NCI-H1105 treated with DMSO at 0.1 percent for 48 hours (cell line): ENCODE results near the gene RTP2.
"Not testable (repeated sequence)": the region's sequence is repeated elsewhere in the genome, so short reads cannot be mapped to it uniquely, and the experiment has no call there.

ENCODE experiments used
- DNase-seq: peaks from one replicate; lab custom pipeline; 2025; lab: John Stamatoyannopoulos, UW

RTP2 gene

DNA sequence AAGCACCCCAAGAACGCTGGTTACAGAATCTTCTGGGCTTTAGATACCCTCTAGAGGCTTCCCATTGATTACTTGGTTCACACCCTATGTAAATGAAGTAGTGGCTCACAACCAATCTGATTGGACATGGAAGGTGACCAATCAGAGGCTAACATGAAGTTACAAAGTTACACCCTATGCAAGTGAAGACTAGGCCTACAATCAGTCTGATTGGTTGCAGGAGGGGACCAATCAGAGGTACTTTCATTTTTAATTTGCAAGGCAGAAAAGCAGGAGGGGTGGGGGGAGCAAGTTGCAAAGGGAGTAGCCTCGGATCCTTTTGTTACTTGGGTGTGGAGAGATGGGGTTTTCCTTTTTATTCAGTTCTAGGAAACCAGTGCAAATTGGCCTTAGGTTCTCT lies 11.1 kb upstream of the RTP2 start:
- DNase-seq = no peak

DNA sequence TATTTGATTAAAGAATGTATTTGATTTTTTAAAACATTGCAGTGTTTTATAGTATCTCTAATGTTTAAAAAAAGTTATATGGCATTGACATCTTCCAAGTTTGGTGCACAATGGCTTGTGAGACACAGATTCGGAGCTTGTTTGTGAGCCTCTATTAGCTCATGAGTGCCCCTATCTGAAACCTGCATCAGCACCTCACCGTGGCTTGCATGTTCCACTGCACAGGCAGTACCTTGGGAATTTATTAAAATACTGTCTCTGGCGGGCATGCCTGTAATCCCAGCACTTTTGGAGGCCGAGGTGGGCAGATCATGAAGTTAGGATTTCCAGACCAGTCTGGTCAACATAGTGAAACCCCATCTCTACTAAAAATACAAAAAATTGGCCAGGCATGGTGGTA lies 6.8 kb upstream of the RTP2 start:
- DNase-seq = no peak

DNA sequence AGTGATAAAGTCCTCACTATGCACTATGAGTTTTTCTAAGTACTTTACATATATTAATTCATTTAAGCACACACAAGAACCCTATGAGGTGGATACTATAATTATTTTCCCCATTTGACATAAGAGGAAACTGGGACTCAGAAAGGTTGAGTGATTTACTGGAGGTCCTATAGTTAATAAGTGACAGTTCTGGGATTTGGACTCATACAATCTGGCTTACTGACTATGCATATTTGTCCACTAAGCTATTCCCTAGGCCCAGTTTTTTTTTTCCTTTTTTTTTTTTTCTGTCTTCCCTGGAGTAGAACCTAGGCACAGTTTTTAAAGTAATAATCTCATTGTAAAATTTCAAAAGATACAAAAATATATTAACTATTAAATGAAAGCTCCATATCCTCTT lies 6.3 kb upstream of the RTP2 start:
- no peak for DNase-seq

DNA sequence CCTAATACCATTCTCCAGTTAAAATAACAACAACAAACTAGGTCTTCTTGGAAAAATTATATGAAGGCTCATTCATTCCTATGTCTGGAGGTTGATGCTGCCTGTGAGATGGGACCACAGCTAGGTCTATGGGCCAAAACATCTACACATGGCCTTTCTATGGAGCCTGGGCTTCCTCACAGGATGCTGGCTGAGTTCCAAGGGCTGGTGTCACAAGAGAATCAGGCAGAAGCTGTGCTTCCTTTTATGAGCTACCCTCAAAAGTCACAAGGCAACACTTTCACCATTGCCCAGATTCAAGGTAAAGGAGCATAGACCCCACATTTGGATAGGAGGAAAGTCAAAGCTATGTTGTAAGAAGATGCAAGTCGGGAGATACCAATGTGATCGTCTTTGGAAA lies 4.6 kb upstream of the RTP2 start:
- no peak for DNase-seq

DNA sequence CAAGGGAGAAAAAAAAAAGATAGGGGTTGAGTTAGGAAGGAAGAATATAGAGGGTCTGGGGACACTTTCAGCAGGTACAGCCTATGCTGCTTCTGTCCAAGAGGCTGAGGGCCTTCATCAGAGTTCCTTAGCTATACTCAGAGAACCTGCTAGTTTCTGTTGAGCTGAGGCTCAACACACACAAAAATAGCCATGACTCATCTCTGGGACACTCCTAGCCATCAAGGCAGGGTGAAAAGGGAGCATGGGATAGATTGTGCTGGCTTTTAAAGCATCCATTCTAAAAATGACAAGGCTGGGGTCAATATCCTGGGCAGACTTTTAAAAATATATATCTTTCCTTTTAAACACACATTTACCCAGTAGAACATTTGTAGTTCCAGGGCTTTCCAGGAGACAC lies 2.8 kb upstream of the RTP2 start:
- no peak for DNase-seq

DNA sequence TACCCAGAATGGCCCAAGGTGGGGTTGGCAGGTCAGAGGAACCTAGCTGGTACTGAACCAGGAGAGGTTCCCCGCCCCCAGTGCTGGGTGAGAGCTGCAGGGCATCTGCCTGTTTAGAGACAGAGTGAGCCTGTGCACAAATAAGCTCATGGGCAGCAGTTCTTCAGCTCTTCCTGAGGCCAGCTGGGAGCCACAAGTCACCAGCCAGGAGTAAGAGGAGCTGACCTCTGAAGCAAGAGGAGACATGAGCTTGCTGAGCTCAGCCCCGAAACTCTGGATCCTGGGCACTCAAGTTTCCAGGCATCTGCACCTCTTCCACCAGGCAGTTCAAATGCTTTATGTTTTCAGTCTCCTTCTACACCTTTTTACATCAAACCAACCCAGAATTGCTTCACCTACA lies 2.1 kb downstream of the RTP2 start:
- no peak for DNase-seq

DNA sequence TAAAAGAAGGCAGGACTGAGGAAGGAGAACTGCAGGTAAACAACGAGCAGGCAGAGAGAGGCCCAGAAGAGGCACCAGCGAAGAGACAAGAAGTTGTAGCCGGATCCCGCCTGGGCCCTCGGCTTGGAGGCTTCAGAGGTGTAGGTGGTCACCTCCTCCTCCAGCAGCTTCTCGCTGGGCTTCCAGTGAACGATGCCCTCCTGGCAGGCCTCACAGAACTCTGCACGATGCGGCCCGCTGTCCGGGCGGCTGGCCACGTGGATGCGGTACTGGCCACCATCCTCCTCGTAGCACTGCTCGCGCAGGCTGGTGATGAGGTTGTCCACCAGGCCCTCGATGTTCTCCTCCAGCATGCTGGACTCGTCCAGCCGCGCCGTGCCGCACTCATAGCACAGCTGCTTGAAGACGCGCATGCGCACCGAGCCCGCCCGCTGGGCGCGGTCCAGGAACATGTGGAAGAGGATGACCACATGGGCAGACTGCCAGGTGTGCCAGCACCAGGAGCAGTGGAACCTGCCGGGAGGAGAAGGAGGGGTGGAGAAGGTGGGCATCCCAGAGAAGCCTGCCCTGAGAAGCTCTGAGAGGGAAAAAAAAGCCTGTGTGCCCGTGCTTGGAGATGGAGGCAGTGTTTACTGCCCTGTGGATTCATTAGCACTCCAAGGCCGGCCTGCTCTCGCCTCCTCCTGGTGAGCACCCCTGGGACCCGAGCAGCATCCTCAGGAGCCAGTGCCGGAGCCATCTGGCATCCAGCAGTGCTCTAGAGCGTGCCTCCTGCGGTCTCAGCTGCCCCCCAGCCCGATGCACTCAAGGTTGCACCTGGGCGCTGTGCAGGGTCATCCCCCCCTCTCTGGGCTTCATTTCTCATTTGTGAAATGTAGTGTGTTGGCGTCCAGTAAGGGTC lies 3.6 kb downstream of the RTP2 start:
- DNase-seq = no peak

DNA sequence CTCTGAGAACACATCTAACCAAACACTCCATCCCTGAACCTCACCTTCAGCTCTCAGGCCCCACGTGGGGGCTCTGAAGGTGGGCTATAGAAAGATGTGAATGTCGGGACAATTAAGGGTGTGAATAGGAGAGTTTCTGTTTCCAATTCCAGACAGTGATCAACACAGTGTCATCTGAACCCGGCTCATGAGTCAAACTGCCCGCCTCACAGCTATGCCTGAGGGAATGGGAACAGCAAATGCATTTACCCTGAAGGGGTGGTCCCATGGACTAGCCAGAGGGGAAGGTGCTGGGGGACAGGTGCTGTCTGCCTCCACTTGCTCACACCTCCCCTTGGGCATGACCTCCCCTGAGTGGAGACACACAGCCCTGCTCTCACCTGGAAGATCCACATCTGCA lies 6.3 kb downstream of the RTP2 start:
- DNase-seq = no peak

DNA sequence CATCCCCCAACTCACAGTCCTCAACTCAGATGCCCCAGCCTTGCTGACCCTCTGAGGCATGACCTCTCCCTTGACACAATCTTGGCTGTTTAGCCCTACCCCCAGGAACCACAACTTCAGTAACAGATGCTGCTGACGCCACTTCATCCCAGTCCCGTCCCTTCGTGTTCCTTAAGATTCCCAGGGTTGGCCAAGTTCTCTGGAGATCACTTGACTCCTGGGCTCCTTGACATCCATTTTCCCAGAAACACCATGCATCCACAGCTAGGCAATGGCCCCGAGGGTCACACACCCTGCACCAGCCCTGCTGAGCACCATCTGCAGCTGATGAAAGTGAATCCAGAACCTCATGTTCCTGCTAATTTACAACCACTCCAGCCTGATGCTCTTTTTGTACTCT lies 6.9 kb downstream of the RTP2 start:
- DNase-seq = no peak

DNA sequence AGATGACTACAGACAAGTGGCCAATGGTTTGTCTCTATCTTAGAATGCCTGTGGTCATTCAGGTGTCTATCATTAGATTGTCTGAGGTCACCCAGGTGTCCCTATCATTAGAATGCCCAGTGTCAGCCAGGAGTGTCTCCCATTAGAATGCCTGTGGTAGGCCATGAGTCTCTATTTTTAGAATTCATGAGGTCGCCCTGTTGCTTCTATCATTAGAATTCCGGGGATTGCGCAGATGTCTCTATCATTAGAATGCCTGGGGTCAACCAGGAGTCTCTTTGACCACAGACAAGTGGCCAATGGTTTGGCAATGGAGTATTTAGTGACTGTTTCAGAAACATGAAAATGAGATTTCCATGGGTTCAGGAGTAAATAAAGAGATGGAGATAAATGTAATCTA lies 7.6 kb downstream of the RTP2 start:
- DNase-seq = no peak

DNA sequence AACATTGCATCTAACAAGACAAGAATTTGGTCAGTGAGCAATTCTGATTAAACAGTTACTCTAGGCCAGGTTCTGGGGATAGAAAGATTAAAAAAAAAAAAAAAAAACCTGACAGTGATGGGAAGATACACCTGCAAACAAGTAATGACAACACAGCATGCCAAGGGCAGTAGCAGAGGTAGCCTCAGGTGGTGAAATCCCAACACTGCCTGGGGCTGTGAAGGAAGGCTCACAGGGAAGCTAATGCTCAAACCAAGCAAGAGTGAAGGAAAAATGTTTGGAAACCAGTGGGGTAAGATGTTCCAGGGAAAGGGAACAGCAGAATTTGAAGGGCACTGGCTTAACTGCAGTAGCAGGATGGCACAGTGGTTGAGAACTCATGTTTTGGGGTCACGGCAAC lies 8.9 kb downstream of the RTP2 start:
- DNase-seq = no peak

DNA sequence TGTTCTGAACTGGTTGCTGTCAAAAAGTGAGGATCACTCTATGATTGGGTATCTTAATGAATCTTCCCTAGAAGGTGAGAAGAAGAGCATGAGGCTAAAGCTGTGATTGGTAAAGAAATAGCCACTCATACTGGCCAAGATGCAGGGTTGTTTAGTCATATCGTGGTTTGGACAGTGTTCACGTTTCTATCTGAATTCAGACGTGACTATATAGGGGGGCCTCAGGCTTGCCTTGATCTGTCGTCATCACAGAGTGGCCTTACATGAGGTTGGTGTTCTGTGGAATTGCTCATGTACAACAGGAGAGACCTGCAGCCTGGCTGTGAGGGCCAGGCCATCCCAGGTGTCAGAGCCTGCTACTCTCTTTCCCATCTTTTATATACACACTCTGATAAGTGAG lies 12.4 kb downstream of the RTP2 start:
- no peak for DNase-seq

DNA sequence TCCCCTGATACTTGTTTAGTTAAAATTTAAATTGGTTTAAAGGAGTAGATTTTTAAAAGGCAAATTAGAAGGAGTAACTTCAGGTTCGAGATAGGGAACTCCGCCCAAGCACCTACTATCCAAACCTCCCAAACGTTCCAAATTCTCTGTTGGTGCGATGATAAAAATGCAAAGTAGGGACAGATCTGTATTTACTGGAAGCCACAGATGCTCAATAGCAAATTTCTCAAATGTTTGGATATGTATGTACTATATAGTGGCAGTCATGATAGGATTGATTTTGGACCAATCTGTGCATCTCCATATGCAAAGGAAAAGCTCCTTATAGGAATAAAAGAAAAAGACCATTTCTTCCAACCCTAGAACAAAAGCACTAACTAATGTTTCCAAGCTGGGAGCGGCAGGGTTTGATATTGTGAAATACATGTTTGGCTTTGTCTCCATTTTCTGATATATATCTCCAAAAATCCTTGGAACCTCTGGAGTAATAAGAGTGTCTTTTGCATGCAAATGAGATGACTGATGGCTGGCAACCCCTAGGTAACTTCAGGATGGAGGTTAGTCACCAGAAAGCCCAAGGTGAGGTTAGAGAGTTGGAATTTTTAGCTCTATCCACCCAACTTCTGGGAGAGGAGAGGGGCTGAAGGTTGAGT lies 15.6 kb downstream of the RTP2 start:
- DNase-seq = no peak

DNA sequence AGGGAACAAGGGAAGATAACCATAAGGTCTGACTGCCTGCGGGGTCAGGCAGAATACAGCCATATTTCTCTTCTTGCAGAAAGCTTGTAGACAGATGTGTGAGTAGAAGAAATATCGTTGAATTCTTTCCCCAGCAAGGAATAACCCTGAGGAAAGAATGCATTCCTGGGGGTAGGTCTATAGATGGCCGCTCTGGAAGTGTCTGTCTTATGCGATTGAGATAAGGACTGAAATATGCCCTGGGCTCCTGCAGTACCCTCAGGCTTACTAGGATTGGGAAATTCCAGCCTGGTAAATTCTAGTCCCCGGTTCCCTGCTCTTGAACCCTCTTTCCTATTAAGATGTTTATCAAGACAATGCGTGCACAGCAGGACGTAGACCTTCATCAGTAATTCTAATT lies 16.4 kb downstream of the RTP2 start:
- no peak for DNase-seq

DNA sequence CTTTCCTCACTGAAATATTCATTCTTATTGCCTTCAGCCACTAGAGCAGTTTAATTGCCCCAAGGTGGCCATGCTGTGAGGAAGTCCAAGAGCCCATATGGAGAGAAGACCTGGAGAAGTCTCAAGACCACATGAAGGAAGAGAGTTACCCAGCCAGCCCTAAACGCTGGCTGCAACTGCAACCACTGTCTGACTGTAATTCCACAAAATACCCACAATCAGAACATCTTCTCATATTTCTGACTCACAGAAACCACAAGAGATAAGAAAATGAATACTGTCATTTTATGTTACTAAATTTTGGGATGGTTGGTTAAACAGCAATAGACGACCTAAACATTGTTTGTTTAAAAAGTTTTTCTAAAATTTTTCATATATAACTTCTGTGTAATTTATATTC lies 17.5 kb downstream of the RTP2 start:
- DNase-seq = no peak

DNA sequence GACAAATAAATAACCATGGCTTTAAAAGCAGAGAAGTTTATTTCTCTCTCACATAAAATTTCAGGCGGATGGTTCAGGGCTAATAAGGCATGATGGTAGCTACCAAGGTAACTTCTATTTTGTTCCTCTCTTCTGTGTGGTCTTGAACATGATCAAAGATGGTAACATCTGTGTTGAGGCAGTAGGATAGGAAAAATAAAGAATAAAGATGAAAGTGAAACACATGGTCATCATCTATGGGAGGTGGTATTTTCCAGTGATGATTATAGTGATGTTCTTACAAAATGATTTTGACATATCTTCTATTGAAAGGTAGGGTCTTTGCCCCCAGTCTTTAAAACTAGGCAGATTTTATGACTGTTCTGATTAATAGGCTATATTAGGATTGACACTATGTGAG lies 17.9 kb downstream of the RTP2 start:
- no peak for DNase-seq

DNA sequence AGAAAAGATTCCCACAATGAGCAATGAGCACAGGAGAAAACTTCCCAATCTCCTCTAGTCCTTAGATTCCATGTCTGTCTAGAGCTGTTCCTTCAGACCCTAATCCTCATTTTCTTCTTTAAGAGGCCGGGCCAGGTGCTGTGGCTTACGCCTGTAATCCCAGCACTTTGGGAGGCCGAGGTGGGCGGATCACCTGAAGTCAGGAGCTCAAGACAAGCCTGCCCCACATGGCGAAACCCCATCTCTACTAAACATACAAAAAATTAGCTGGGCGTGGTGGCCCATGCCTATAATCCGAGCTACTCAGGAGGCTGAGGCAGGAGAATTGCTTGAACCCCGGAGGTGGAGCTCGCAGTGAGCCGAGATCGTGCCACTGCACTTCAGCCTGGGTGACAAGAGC lies 20.6 kb downstream of the RTP2 start:
- not testable (repeated sequence) for DNase-seq

DNA sequence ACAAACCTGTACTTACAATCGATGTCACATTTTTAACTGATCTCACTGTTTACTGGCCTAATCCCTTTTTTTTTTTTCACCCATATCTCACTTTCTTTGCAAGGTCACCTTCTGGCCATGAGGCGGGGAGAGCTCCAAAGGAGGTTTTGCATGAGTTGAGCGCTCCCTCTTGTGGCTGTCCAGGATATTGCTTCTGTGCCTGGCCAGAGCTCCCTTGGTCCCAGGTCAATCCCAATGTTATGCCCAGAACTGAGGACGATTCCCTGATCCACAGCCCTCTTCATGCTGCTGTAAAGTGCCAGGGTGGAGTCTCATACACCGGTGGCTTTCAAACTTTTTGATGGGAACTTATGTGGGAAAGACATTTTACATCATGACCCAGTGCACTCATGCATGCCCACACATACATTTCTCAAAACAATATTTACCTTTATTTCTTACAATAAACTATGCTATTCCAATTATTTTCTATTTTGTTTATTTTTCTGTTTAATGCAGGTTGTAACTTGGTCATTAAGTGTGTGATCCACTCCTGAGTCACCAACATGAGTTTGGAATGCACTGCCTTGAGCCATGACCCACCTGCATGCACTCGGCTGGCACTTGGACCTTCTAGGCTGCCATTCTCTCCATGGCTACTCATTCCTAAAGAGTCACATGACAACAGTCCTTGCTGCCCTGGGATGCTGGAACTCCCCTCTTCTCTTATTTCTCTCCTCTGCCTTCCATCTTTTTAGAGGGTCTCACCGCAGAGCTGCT lies 22.5 kb downstream of the RTP2 start:
- DNase-seq = peak; percentile 85

DNA sequence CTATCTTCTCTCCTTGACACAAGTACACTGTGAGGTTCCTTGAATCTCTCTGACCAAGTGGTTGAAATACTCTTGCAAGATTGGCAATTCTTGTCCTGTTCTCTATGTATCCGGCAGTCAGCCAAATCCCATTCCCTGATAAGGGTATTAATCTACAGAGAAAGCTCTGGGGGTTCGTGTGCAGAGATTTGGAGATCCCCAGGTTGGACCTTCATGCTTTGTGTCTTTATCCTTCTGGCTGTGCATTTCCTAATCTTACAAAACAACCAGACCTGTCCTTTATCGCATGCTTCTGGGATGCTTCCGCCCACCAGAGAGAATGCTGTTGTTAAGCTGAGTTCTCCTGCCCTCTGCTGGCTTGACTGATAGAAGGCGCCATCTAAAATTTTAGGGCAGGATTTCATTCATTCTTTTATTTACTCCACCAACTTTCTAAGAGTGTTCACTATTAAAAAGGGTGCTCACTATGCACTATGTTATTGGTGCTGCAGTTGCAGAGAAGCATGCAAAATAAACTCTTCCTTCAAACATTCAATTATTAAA lies 23.6 kb downstream of the RTP2 start:
- peak; percentile 81 for DNase-seq

DNA sequence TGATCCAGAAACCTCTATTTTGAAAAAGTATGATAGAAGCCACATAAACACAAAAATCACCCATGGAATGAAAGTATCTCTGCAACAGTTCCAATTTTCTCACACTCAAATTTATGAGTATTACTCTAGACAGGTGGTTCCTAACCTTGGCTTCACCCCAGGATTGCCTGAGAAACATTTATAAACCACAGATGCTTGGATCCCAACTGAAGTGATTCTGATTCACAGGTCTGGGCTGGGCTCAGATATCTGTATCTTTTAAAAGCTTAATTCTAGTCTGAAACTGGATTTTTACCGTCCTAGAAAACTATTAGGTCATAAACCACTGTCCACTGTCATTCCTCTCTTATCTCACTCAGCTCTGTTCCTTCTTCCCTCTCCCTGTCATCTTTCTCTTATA lies 24.8 kb downstream of the RTP2 start:
- DNase-seq = peak; percentile 21

DNA sequence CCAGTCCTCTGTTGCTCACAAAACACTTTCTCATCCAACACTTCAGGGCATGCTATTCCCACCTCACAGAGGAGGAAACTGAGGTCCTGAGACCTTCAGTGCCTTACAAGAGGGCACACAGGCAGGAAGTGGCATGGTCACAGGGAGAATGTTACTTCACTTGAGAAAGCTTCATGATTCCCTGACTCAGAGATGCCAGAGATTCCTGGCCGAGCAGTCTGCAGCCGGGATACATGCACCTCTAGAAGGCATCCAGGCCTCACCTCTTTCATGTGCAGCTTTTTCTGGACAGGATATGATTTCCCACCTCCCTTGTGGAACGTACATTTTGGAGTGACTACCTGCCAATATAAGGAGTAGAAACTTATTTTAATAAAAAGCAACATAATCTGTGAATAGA lies 29.3 kb downstream of the RTP2 start:
- no peak for DNase-seq

DNA sequence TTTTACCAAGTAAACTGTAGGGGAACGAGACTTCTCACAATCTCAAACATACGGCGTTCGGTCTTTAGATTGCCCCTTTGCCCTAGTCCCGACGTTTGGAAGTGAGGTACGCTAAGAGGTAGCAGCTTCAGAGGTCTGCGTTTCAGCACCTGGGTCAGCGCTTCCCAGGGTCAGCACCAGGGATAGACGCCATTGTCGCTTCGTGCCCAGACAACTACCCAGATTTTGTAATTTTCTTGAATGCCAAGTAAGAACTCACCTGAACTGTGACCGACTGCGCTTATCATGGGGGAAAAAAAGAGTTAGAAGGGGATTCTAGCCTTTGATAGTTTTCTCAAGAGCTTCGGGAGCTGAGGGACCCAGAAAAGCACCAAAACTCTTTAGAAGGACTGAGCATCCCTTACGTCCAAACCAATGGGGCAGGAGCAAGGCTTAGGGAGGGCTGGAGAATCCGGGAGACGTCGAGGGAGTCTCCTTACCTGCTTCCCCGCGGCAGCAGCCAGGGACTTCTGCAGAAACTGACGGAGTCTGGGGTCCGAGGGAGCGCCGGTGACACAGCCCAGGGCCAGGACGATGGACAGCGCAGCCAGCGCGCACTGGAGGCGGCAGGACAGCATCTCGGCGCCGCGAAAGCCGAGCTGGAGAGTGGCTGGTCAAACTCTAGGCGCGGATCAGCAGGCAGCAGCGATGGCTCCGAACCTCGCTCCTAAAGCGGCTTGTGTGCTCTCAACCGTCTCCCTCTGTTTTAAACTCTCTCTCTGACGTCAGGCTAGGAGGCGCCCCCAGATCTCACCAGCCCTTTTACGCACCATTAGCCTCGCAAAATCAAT lies 32.5 kb downstream of the RTP2 start, which contains the start of gene SST:
SST (minus strand) TSS at position 720 of the 830 bp plus-strand sequence; CDS start at position 617, 103 bp downstream.
- no peak for DNase-seq
